NCI-H2227 treated with DMSO at 0.1 percent for 48 hours (cell line): ENCODE data around the gene KRTAP26-1.

Experiments
- DNase-seq: peaks from one replicate; lab custom pipeline; 2025; lab: John Stamatoyannopoulos, UW

KRTAP26-1 gene, protein sequence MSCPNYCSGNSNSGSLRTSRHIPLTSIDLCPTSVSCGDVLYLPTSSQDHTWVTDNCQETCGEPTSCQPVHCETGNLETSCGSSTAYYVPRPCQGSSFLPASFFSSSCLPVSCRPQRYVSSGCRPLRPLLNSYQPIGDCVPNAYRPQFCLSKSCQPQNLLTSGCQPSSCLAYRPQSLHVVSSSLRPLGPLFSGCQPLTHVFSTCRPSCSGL

DNA sequence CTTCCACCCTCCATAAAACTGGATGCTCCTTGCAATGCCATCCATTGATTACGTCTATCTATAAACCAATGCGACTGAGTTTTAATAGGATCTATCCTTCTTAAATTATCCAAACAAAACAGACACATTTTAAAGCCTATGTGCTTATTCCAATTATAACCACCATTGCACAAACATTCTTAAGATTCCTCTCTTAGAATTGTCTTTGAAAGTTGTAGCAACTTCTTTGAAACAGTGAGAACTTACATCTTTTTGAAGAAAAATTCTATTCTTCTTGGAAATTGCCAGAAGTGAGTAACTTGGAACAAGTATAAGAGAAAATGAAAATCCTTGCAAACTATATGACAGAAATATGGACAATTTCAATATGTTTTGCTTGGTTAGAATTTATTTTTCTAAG, at the start of gene KRTAP26-1:
Gene KRTAP26-1 (minus strand): TSS at position 101 of the 400 bp plus-strand sequence. CDS start 280 bp downstream, outside the sequence.
- no peak for DNase-seq

DNA sequence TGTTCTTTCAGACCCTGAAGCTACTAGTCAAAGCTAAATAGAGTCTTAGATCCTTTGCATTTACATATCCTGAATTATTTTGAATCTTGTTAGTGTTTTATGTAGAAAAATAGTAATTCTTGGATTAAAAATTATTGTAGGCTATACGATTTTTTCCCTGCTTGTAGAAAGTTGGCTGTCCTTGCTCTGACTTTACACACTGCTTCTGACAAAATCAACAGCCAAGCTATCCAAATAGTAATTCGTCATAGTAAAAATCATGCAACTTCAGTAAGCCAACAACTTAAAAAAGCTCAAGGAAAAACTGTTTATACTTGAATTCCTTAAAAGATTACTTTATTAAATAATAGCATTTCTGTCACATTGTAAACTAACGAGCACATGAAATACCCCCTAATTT, 35.8 kb upstream of the KRTAP26-1 start:
- DNase-seq: no peak

DNA sequence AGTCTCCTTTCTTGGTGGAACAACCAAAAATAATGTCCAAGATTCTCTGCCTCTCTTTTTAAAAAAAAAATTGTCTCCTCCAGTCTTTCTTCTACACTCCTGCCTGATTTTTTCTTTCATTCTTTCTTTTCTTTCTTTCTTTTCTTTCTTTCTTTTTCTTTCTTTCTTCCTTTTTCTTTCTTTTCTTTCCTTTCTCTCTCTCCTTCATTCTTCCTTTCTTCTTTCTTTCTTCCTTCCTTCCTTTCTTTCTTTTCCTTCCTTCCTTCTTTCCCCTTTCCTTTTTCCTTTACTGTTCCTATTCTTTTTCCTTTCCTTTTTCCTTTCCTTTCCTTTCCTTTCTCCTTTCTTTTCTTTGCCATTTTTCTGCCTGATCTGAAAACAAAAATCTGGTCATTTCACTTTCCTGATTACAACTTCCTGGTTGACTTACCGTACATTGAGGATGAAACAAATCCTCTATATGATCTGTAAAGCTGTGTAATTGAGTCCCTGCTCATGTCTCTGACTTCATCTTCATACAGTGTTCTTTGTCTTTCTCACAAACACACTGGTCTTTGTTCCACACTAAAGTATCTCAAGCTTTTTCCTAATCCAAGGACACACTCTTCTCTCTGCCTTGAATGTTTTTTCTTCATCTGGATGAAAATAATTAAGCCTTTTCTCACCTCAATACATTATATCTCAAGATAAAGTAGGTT, 34.3 kb upstream of the KRTAP26-1 start:
- DNase-seq: no peak

DNA sequence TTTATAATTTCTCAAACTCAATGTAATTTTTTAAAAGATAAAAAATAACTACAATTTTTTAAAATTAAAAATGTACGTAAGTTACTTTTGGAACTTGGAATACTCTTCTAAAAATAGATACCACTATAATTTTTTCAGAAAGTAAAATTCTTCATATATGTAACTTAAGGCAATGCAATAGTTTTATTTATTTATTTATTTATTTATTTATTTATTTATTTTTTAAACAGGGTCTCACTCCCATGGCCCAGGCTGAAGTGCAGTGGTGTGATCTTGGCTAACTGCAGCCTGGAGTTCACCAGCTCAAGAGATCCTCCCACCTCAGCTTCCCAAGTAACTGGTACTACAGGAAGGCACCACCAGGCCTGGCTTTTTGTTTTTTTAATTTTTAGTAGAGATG, 31.4 kb upstream of the KRTAP26-1 start:
- no peak for DNase-seq

DNA sequence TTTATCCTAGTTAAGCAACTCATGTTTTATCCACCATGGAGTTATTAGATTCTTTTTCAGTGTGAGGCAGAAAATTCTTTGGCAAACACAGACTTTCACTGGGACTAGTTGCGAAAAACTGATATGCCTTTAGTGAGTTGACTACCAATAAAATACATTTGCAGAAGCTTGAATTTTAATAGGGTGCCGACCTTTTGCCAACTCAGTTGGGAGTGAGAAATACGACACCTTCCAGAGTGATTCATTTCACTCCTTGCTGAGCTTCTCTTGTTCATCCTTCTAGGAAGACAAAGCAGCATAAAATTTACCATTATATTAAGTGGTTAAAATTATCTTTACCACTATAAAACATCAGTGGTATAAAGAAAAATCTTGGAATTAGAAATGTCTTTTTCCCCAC, 29.5 kb upstream of the KRTAP26-1 start:
- DNase-seq: no peak

DNA sequence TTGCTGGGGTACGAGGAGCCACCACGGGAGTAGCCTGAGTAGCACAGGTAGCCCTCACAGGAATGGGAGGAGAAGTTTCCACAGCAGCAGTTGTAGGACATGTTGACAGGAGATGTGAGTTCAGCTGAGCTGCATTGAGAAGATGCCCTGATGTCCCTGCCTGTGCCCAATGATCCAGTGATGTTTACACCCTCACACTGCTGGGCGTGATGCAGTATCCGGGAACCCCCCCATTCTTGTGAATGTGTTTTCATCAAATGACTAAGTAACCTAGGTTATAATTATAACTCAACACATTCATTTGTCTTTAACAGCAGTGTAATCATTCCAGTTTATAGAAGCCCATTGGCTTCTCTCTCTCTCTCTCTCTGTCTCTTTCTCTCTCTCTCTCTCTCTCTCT, 28.4 kb upstream of the KRTAP26-1 start, which contains the start of gene KRTAP23-1:
Gene KRTAP23-1 (minus strand): TSS at position 101 of the 400 bp plus-strand sequence. CDS start 0 bp downstream, at position 101.
- no peak for DNase-seq

DNA sequence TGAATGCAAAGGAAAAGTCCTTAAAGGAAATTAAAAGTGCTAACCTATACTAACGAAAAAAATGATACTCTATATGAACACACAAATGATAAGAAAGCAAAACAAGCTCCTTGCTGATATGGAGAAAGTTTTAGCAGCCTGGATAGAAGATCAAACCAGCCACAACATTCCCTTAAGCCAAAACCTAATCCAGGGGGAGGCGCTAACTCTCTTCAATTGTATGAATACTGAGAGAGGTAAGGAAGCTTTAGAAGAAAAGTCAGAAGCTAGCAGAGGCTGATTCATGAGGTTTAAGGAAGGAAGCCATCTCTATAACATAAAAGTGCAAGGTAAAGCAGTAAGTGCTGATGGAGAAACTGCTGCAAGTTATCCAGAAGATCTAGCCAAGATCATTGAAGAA, 24.9 kb upstream of the KRTAP26-1 start:
- no peak for DNase-seq

DNA sequence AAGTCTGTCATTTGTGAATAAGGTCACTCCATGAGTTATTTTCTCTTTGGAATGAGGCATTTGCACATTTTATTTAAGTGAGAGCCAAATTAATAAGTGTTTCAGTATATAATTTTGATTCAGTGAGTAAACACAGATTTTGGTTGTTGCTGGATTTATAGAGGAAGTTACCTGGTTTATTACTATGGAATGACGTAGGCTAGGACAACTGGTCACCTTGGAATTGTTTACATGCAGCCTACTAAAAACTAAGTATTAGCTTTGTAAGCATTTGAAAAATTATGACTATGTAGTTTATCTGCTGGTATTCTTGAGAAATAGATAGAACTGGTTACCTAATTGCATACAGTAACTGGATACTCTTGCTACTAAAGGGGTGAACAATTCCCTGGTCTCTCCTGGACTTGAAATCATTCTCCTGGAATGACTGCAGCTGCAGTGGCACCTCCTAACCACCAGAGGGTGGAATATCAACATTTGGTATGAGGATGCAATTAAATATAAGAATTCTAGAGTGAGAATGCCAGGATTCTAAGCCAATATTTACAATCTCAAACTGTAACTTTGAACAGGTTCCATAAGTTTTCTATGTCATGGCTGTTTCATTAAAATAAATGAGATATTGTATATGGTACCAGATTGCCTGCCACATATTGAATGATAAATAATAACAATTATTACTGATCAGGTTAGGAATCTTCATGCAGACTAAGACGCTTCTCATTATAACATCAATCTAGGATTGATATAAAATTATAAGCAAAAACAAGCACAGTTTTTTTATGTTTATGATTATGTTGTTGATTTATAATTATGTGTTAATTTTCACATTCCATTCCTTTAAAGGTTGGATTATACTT, 20.8 kb upstream of the KRTAP26-1 start:
- DNase-seq: no peak

DNA sequence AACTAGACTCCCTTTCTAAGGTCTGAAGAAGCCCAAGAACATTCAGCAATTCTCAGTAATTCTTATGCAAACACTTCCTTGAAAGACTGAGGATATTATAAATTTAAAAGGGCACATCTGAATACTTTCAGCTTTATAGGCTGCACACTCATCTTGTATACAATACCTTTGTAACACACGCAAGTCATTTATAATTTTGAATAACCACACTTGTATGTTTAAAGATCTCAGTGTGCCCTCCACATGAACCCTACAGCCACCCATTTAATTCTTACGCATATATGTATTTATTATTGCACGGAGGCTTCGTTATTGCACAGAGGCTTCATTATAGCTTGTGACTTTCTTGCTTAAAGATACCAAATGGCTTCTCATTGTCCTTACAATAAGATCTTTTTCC, 18.6 kb upstream of the KRTAP26-1 start:
- DNase-seq: no peak

DNA sequence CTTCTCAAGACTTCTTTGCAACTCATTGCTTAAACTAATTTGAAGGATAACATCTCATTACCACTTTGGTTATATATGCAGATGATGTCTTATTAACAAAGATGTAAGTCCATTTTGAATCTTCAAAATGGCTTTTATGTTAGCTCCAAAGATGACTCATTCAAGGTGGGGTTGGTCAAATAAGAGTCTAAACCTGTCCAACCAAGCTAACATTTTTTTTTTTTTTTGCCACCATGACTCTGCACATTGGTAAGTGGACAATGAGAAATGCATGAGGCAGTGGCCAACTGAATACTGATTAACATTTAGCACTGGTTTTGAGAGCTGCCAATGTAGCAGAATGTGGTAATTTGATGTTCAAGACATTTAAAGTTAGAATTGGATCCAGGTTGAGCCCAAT, 17.7 kb upstream of the KRTAP26-1 start:
- DNase-seq: no peak

DNA sequence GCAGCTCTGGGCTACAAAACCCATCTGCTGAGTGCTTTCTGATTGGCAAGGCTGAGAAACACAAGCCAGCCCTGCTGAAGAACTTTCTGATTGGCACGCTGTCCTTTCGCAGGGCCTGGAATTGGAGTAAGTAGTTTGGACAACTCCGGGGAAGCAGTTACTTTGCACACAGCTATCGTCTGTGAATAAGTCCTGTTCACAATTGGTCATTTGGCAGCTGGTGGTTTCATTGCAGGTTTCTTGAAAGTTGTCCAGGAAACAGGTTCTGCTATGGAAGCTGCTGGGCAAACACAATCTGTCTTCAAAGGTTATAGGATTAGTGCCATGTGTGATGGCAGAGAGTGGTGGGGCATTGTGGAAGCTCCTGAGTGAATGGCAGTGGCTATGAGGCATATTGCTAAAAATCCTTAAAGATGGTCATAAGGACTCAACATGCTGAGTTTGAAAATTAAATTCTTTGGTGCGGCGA, 17.2 kb upstream of the KRTAP26-1 start, which contains the start of gene KRTAP27-1:
Gene KRTAP27-1 (minus strand): TSS at position 419 of the 469 bp plus-strand sequence. CDS start 26 bp downstream, at position 393.
- no peak for DNase-seq

DNA sequence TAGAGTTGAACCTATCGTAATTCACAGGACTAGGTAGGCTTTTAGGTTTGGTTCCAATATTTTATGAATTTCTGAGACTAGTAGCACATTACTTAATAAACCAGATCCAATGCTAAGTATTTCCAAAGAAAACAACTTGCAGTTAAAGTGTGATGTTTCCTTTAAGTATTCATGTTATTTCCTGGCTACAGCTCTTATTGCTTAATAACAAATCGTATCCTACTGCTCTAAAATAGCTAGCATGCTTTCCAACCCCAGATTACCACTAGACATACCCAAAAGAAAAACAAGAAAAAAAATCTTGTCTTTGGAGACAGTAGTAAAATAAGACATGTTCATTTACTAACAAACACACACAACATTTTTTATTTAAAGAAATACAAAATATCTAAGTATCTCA, 16.5 kb upstream of the KRTAP26-1 start:
- DNase-seq: no peak

DNA sequence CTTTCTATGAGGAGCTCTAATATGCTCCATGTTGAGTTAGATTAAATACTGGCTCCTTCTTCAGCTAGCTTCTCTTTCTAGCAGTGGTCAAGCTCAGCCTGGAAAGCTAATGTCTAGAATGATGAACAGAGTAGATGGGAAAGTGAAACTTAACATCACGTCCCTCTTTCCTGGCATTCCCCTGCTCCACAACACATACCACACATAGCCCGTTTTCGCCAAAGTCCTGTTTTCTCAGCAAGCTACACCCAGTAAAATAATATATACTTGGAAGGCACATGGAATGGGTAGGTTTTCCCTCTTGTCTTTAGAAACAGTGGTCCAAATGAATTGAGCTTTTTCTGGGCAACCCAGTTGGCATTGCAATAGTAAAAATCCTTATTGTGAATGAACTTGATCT, 13.6 kb upstream of the KRTAP26-1 start:
- no peak for DNase-seq

DNA sequence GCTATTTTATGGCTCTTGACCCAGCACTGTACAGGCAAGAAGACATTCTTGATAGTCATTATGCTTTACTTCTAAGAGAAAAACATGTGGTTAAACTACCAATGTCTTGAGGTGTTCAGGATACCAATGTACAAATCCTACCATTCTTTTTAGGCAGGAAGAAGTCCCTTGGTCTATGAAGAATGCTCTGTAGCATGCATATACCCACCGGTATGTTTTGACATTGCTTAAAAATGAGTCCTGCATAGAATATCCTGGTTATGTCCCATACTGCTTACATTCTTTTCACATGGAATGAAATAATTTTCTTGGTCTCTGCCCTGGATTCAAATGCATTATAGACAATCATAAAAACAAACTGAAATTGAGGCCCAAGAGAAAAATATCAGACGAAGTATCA, 12.6 kb upstream of the KRTAP26-1 start:
- DNase-seq: no peak

DNA sequence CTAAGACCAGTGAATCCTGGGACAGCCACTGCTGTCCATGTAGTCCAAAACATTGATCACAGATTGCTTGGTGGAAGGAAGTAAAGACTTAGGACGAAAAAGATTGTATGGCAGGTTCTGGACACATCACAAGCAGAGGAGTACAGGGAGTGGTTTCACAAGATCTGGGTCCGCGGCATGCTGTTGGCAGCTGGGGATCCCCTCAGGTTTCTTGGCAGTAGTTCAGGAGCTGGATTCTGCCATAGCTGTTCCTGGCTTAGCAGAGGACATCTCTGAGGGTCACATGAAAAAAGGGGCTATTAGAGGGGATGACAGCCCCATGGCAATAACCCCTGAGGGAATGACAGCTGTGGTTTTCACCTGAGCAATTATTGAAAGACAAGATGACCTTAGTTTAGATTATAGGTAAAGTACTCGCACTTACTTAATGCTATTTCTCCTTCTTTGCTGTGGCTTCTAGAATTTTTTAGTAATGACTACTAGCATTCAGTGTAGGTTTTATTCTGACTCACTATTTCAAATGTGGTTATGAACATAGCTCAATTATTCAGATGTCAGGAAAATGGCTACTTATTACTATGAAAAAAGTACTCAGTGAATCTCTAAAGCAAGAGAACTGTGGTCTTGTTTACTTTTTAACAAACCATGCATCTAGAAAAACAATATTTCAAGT, 9.2 kb upstream of the KRTAP26-1 start:
- no peak for DNase-seq

DNA sequence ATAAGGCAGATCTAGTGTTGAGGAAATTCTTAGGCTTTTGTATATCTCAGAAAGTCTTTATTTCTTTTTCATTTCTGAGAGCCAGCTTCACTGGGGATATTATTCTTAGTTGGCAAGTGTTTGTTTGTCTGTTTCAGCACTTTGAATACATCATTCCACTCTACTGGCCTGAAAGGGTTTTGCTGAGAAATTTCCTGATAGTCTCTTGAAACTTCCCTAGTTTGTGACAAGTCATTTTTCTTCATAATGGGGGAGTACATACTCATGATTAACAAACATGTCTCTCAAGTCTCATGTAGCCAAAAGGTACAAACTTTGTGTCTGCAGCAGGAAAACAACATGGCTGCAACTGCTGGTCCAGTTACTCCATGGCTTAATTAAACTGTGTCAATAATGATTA, 6.3 kb upstream of the KRTAP26-1 start:
- DNase-seq: no peak

DNA sequence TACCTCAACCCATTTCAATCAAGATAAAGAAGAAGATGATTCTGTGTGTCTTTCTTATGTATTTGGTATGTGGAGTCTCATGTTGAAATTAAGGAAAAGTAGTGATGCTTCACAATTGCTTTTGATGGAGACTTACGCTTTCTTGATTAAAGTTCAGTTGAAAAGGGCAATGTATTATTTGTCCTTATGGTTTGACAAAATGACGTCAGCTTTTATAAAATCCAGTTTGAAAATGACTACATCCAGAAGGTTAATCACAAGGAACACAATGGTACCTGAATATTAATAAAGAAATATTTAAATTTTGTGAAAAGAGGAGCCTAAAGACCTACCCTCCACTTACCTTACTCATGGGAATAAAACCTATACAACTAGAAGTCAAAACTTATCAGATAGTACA, 4.4 kb downstream of the KRTAP26-1 start:
- DNase-seq: no peak

DNA sequence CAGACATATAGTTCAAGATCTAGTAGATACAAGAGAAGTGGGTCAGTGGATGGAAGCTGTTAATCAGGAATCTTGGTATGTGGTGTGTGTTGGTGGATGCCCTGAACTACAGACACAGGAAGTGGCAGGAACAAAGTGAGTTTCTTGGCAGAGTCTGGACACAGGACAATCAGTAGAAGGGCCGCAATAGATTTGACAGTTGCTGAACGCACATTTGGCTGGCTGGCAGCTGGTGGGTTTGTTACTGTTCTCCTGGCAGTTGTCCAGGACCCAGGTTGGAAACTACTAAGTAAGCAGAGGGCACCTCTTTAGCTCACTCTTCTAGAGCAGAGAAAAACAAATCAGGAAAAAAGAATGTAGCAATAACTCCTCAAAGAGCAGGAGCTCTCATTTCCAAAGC, 13.2 kb downstream of the KRTAP26-1 start:
- DNase-seq: no peak

DNA sequence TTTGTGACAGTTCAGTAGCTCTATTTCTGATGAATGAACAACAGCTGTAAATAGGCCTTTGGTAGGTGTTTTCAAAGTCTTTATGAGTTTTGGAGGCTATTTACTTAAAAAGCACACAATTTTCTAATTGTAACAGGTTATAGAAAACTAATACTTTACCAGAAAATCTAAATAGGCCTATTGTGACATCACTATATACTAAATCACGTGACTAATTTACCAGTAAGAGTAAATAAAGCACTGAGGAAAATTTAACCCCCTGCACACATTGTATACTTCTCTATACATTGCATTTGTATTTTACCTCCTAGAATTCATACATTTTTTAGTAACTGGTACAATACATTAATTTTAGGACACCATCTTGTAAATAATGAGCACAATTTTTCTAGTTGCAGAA, 15.0 kb downstream of the KRTAP26-1 start:
- DNase-seq: no peak

DNA sequence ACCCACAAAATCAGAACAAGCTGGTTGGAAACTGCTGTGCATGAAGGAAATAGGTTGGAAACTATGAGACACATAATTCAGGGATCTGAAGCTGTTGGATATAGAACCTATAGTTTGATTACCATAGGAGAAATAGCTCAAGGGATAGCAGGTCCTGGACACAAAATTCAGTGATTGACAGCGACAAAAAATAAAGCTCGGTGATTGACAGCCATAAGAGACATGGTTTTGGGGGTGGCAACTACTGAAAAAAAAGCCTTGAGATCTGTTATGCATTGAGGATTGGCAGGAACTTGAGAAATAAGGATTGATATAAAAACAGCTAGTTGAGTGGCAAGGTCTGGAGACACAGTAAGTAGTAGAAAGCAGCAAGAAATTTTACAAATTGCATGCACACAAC, 30.9 kb downstream of the KRTAP26-1 start, which contains the start of gene KRTAP25-1:
Gene KRTAP25-1 (minus strand): TSS at position 300 of the 400 bp plus-strand sequence. CDS start 24 bp downstream, at position 276.
- DNase-seq: no peak

DNA sequence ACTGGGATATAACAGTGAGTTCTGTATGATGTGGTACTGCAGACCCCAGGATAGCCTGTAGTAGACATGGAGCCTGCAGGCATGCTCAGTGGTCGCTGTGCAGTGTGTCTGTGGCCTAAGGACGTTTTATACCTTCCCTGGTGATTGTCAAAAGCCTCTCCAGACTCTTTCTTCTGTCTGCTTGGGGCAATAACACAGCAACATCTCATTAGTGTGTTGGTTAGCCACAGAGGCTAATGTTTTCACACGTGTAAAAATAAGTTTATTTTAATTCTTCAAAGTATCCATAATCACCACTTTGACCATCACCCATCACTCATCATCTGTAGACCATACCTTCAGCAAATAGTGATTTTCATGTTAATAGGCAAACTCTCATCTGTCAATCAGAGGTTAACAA, 37.3 kb downstream of the KRTAP26-1 start, which contains the start of gene KRTAP24-1:
Gene KRTAP24-1 (minus strand): TSS at position 101 of the 400 bp plus-strand sequence. CDS start 18 bp downstream, at position 83.
- DNase-seq: no peak

DNA sequence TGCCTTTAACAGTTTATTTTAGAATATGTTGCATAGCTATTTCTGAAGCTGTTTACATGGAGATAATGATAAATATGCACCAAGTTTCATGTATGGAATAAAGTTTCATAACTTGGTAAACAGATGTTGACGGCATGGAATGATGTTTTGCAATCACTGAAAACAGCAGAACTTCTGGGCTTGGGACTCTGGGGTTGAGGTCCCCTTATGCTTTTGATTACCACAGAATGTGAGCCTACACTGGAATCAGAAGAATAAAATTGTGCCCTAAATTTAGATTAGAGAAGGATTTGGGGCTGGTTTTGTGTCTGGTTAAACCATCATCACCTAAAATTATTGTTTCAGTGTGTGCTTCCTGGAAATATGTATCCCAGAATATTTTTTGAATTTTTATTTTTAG, 48.5 kb downstream of the KRTAP26-1 start:
- no peak for DNase-seq
